GM12891 (cell line): ENCODE data around the gene ZNF614.
"Not testable (repeated sequence)": the region's sequence is repeated elsewhere in the genome, so short reads cannot be mapped to it uniquely, and the experiment has no call there.

Experiments
- POLR2A ChIP-seq: IDR thresholded peaks from 2 replicates; pipeline ENCODE4 v1.6.1; 2011; ENCODE audit warnings: low read depth, low read length, control low read depth
- TAF1 ChIP-seq: IDR thresholded peaks from 2 replicates; pipeline ENCODE4 v1.6.1; 2011; ENCODE audit warnings: low read depth, low read length, control low read depth

DNA sequence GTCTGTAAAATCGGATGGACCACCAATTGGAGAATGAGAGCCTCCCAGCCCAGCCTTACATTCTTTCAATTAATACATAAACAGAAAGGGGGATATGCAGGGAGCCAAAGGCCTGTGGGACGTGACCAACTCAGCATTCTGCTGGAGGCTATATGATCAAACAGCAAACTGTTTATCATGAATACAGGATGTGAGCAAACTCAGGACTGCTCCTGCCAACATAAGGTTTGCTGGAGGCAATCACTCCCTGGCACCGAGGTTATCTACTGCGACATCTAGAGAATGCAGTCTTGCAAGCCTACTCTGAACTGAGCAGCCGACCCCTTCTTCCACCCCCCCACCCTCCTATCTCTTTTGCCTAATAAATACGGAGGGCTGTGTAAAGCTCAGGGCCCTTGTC lies 47.3 kb downstream of the ZNF614 start:
- TF ChIP-seq POLR2A, TAF1: not testable (repeated sequence)
